ENCODE data around the gene EBF3. TPM values are rescaled to one million over a fixed set of nuclear protein-coding genes. Genes with fewer than 3 reads are reported as not detected.

The EBF3 gene
- total RNA-seq, 1 experiment from 2014 or later, result 0.12 TPM

DNA sequence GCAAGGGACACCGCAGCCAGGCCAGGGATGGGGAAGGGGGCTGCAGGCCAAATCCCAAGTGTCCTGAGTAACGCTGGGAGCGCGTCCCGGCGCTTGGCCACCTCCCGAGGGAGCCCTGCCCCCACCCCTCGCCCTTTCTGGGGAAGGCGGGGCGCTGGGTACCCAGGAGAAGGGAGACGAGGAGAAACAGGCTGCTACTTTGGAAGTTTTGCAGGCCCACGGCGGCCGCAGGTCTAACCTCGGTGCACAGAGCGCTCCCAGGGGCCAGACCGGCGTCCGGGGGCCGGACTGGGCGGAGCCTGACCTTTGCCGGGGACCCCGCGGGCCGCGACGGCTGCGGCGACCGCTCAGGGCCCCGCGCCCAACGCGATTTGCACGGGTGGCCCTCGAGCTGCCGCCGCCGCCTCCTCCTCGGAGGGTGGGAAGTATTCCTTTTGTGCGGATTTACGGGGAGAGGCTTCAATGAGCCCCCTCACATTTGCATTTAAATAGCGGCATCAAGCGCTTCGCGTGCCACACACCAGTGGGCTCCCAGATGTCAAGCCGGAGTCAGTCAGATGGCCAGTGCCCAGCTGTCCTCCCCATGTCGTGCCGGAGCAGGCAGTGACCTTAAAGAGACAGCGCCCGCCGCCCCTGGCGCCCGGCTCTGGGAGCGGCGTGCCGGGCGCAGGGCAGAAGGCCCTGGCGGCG, 3.0 kb upstream of the EBF3 start (continued):
- TF ChIP-seq YY1 (IDR thresholded peaks at IDR 0.05; ENCODE audit: extremely low read depth, insufficient replicate concordance, low read depth, low read length), result no peak
- TF ChIP-seq POLR2A (IDR thresholded peaks at IDR 0.05; ENCODE audit: borderline replicate concordance, extremely low read depth, insufficient read depth, insufficient read length), result no peak
- TF ChIP-seq ZNF274 (IDR thresholded peaks at IDR 0.05; ENCODE audit: low read depth, low read length), result no peak

DNA sequence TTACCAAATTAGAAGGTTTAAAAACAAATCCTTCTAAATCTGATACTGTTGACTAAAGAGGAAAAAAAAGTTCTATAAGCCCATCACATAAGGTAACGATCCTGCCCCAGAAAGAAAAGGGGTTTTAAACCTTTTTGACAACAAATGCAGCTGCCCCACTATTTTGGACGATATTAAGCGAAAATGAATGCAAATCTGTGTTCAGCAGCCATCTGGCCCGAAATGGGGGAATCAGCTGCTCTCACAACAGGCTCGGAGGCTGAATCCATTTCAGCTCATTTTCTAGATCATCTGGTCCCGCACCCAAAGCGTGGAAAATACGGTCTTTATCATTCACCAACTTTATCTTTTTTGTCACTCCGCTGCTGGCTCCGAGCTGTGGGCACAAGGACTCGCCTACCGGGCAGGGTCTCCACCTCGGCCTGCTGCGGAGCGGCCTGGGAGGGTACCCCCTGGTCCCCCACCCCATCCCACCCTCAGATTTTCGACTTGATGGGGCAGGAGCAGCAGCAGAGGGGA, 2.4 kb upstream of the EBF3 start:
- no peak overlapping the region for H3K9ac ChIP-seq (ENCODE audit: low read length)
- no peak overlapping the region for H3K4me3 ChIP-seq (replicated peaks in 1 of 2; ENCODE audit: low read depth in 1 of 2, low read length in 2 of 2)
- H3K27ac ChIP-seq (ENCODE audit: low read depth, low read length), result no peak overlapping the region
- DNase-seq (ENCODE audit: low read depth, low spot score) (no peak), ATAC-seq (no peak)
- no TSS peak for BruUV-seq (replicated peaks)
- no peaks in the 10 kb centered on the region for H3K9me3 ChIP-seq (ENCODE audit: control insufficient read depth in 1 of 2, insufficient read depth in 1 of 2, low read depth in 1 of 2, low read length in 2 of 2)
- H4K20me1 ChIP-seq (ENCODE audit: insufficient read depth), result no peaks in the 10 kb centered on the region
- H3K4me2 ChIP-seq (ENCODE audit: low read length), result no peak overlapping the region
- ChIA-PET CTCF (no interaction called here), POLR2A (no interaction called here), RAD21 (ENCODE audit: low non-redundant PET in 1 of 2, low total read pairs in 2 of 2, uncharacterized antibody in 2 of 2, unreplicated experiment in 2 of 2) (no interaction called here)
- no peaks in the 10 kb centered on the region for H3K79me2 ChIP-seq (ENCODE audit: insufficient read depth, low read length)
- intact Hi-C loops (cut with micrococcal nuclease), result no loop called here
- H3K9me2 ChIP-seq (ENCODE audit: insufficient read depth), result no peaks in the 10 kb centered on the region
- no peak overlapping the region for H2AFZ ChIP-seq (ENCODE audit: low read depth, low read length, poor library complexity, severe bottlenecking)
- no peaks in the 10 kb centered on the region for H3K4me1 ChIP-seq (ENCODE audit: control insufficient read depth in 1 of 2, insufficient read depth in 2 of 2, low read length in 2 of 2)
- H3K36me3 ChIP-seq (ENCODE audit: control insufficient read depth in 1 of 2, insufficient read depth in 2 of 2, low read length in 2 of 2), result no peaks in the 10 kb centered on the region
- TF ChIP-seq ZFX (IDR thresholded peaks at IDR 0.05) (no peak), SIN3A (IDR thresholded peaks at IDR 0.05; ENCODE audit: low read depth) (no peak), ZNF274 (IDR thresholded peaks at IDR 0.05; ENCODE audit: low read depth, low read length) (no peak), CBX3 (IDR thresholded peaks at IDR 0.05; ENCODE audit: low read depth) (no peak), SRF (IDR thresholded peaks at IDR 0.05; ENCODE audit: low read depth) (no peak), CEBPB (IDR thresholded peaks at IDR 0.05; ENCODE audit: low read depth) (no peak), RAD21 (IDR thresholded peaks at IDR 0.05; ENCODE audit: low read depth) (no peak)
- TF ChIP-seq, protein P1, sequence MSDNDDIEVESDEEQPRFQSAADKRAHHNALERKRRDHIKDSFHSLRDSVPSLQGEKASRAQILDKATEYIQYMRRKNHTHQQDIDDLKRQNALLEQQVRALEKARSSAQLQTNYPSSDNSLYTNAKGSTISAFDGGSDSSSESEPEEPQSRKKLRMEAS (IDR thresholded peaks at IDR 0.05), result no peak
- TF ChIP-seq, protein P2, sequence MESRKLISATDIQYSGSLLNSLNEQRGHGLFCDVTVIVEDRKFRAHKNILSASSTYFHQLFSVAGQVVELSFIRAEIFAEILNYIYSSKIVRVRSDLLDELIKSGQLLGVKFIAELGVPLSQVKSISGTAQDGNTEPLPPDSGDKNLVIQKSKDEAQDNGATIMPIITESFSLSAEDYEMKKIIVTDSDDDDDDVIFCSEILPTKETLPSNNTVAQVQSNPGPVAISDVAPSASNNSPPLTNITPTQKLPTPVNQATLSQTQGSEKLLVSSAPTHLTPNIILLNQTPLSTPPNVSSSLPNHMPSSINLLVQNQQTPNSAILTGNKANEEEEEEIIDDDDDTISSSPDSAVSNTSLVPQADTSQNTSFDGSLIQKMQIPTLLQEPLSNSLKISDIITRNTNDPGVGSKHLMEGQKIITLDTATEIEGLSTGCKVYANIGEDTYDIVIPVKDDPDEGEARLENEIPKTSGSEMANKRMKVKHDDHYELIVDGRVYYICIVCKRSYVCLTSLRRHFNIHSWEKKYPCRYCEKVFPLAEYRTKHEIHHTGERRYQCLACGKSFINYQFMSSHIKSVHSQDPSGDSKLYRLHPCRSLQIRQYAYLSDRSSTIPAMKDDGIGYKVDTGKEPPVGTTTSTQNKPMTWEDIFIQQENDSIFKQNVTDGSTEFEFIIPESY (IDR thresholded peaks at IDR 0.05; ENCODE audit: extremely low read depth, insufficient replicate concordance, low read length), result no peak
- TF ChIP-seq, protein P3, sequence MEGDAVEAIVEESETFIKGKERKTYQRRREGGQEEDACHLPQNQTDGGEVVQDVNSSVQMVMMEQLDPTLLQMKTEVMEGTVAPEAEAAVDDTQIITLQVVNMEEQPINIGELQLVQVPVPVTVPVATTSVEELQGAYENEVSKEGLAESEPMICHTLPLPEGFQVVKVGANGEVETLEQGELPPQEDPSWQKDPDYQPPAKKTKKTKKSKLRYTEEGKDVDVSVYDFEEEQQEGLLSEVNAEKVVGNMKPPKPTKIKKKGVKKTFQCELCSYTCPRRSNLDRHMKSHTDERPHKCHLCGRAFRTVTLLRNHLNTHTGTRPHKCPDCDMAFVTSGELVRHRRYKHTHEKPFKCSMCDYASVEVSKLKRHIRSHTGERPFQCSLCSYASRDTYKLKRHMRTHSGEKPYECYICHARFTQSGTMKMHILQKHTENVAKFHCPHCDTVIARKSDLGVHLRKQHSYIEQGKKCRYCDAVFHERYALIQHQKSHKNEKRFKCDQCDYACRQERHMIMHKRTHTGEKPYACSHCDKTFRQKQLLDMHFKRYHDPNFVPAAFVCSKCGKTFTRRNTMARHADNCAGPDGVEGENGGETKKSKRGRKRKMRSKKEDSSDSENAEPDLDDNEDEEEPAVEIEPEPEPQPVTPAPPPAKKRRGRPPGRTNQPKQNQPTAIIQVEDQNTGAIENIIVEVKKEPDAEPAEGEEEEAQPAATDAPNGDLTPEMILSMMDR (IDR thresholded peaks at IDR 0.05 in 2 of 3, conservative IDR thresholded peaks at IDR 0.05 in 1 of 3; ENCODE audit: borderline replicate concordance in 1 of 3, insufficient read depth in 1 of 3, low read depth in 2 of 3, low read length in 2 of 3), result no peak
- H3K27me3 ChIP-seq (ENCODE audit: insufficient read depth, low read length), result no peaks in the 10 kb centered on the region

Measured in HCT116 (cell line).